Activated naive CD4-positive, alpha-beta T cell (primary cell): Measurements from ENCODE around the gene ETFA.

Source experiments
- DNase-seq, 4 experiments: peaks; one replicate each; lab custom pipeline; 2025; lab: John Stamatoyannopoulos, UW

Gene ETFA

DNA sequence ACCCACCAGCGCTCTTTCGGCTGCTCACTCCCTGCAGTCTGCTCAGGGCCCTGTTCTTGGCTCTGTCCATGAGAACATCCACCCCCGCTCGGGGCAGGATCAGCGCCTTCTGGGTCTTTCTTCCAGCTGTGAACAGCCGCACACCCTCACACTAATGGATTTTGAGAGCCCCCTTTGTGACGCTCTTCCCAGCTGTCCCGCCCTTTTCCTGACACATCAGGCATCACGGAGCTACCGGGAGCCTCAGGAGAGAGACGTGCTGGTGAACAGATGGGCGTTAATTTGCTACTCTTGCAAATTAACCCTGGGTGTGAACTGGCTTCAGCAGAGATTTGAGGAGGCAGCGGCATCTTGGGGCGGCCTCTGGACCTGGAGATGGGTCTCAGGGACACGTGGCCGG lies 138.5 kb downstream of the ETFA start:
- no peak for DNase-seq

DNA sequence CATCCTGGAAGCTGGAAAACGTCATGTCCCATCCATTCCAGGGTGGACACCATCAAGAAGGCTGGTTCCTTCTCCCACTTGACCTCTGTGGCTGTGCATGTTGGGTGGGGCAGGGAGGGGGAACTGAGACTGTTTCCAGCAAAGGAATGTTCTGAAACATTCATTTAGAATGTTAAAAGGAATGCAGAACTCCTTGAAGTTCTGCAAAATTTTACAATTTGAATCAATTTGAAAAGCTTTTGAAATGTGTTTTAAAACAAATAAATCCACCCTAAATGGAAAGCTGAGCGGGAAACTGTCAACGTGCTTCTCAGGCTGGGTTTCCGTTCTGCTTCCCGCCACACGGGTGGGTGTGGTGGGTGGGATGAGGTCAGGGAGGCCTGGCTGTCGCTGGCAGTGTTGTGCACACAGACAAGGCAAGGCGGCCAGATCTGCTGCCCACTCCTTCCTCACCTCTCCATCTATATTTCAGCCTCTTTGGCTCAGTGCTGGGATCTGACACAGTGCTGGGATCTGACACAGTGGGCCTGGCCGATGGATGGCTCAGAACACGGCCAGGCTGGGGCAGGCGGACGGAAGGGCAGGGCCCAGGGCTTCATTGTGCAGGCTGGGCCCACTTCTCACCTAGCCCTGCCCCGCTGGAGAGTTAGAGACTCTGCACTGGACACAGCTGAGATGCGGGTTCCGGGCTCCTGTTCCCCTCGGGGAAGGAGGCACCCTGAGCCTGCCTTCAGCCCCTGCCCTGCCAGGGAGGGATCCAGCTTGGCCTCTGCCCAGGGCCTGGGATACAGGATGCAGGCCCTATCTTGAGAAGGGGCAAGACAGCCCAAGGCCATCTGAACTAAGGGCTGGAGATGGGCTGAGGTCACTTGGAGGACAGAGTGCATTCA lies 141.1 kb downstream of the ETFA start:
- no peak for DNase-seq

GRCh38 chr15:76169018-76169417 lies 142.3 kb downstream of the ETFA start:
- no peak for DNase-seq

DNA sequence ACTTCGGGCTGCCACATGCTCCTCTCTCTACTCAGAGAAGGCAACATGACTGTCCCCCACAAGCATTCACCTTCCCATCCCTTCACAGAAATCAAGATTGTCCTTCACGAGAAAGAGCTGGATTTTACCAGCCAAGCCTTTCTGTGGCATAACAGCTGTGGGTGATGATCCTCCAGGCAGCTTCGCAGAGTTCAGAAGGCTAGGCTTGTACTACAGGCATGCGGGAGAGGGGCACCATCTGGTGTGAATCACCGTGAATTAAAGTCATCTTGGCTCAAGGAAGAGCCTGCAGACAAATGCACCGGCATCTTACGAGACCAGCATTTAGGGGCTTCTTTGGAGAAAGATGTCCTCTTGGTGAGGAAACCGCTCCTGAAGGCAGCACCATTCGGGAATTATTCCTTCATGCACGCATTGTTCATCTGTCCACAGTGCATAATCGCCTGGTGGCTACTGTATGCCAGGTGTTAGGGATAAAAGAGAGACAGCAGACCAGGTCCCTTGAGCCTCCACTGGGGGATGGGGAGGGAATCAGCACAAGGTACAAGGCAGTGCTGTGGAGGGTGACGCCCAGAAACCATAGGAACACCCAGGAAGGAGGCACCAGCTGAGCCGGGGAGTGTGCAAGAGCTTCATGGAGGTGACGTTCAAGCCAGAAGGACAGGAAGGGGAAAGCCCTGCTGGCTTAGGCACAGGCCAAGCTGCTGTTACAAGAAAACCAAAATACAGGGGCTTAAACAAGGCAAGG lies 142.9 kb downstream of the ETFA start:
- no peak for DNase-seq

- no peak for DNase-seq
These were observed 145.3 kb downstream of the ETFA start for GRCh38 chr15:76165951-76166350.
